Right cardiac atrium (tissue), 5 donors: ENCODE data around the gene ZC3H4. TPM values are rescaled to one million over a fixed set of nuclear protein-coding genes. Genes with fewer than 3 reads are reported as not detected.

Experiments
- ATAC-seq, 2 donors: fragments of 200-7000 bp; cut with Tn5 transposase; one replicate each; pipeline versions ENCODE4 v1.8.0 to v1.9.1; 2020; ENCODE audit warnings: moderate library complexity in 2 of 2, mild to moderate bottlenecking in 1 of 2
- DNase-seq, 3 donors: peaks; one replicate each; pipeline ENCODE4 v3.0.0-alpha.2; 2020
- H3K27ac ChIP-seq: one replicate; pipeline ENCODE4 v1.5.1; 2013; ENCODE audit warnings: mild to moderate bottlenecking, low read length, control low read depth, moderate library complexity
- H3K27me3 ChIP-seq: one replicate; pipeline ENCODE4 v1.6.1; 2013; ENCODE audit not compliant: control insufficient read depth, insufficient read depth
- H3K4me1 ChIP-seq: one replicate; pipeline ENCODE4 v1.6.1; 2013; ENCODE audit warnings: low read length; ENCODE audit not compliant: control insufficient read depth, insufficient read depth
- H3K4me3 ChIP-seq: one replicate; pipeline ENCODE4 v1.5.1; 2013; ENCODE audit warnings: low read length, control low read depth
- H3K9me3 ChIP-seq: one replicate; pipeline ENCODE4 v1.6.1; 2013; ENCODE audit warnings: low read length; ENCODE audit not compliant: control insufficient read depth
- WGBS: extraction: QIAGEN DNeasy Blood & Tissue Kit; methylation state at CpG from one replicate; pipeline ENCODE4 v1.1.7; 2013; 5-methylcytosine and 5-hydroxymethylcytosine counted together
- intact Hi-C, 4 donors: fragments of 100-400 bp; cut with DNase I; formaldehyde crosslinking; loops; one replicate each; pipeline versions ENCODE4 v1.11.0 to v1.14.0; 2022 to 2023
- polyA plus RNA-seq: library from polyadenylated mRNA; stranded (reverse); fragments of 200-250 nt; gene quantifications from one replicate; pipeline ENCODE4 v1.2.3, GENCODE V29; 2013
- total RNA-seq, 4 donors: library from RNA; stranded (reverse); fragmentation: NEBNext Ultra II Directional; extraction: Animal tissue kit (Norgen Biotek cat#: 25700); gene quantifications; one replicate each; pipeline ENCODE4 v1.2.1, GENCODE V29; 2021
- donor health status: healthy with polysubstance abuse.
- donor health status: DM: no; HTN: yes; CAD: no.
- donor health status: DM: no; HTN: no; CAD: no.
- donor health status: DM: no; HTN: yes; CAD: no; lungs with severe emphysema.
- donor health status: DM: yes; HTN: yes; CAD: no.

Gene ZC3H4
- total and polyA plus RNA-seq, 5 donors = 12.4 to 27.7 (median 26.4) TPM

GRCh38 chr19:47113850-47114651, 475 bp upstream of the ZC3H4 start:
- Histone ChIP-seq H3K27me3 (no peaks in the 10 kb centered on the region), H3K4me1 (no peaks in the 10 kb centered on the region), H3K4me3 (peak overlapping the region; percentile 86), H3K9me3 (no peaks in the 10 kb centered on the region), H3K27ac (peak overlapping the region; percentile 99)
- ATAC-seq (no peak), DNase-seq (no peak)
- 59% methylated on average over 26 of the region's 26 CpGs for WGBS
- intact Hi-C loops = no loop called here

DNA sequence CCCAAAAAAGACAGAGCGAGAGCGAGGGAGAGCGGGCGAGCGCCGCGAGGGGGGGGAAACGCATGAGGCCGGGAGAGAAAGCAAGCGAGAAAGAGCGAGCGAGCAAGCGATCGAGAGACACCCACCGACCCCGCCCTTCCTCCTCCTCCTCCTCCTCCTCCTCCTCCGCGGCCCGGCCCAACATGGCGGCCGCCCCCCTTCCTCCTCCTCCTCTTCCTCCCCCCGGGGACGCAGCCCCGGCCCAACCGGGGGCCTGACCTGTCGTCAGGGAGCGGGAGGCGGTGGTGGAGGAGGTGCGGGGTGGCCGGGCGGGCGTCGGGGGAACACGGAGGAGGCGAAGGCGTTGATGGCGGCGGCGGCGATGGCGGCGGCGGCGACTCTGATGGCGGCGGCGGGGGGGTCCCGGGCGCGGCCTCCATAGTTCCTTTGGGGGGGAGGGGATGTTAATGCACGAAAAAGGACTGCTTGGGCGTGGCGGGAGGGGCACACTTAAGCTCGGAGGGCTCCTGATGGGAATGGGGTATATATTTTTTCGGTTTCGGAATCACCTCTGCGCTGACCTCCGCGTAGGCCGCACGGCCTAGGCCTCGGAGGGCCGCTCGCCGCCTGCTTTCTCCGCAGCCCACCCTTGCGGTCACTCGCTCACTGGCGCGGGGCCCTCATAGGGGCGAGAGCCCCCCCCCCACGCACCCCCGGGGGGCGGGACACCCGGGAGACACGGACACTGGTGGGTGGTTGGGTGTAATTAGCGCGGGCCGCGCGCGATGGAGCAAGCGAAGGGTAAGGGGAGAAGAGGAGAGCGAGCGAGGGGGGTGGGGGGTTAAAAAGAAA, 1.2 kb downstream of the ZC3H4 start:
- WGBS = under 1% methylated on average over 81 of the region's 85 CpGs
- peak overlapping the region; percentile 75 for H3K4me3 ChIP-seq
- peak; percentile 71 to 76 for ATAC-seq
- H3K9me3 ChIP-seq = no peaks in the 10 kb centered on the region
- H3K27me3 ChIP-seq = no peaks in the 10 kb centered on the region
- intact Hi-C loops = no loop called here
- peak overlapping the region; percentile 99 for H3K27ac ChIP-seq
- no peaks in the 10 kb centered on the region for H3K4me1 ChIP-seq
- DNase-seq = peak; percentile 92 to 96 (median 95)

DNA sequence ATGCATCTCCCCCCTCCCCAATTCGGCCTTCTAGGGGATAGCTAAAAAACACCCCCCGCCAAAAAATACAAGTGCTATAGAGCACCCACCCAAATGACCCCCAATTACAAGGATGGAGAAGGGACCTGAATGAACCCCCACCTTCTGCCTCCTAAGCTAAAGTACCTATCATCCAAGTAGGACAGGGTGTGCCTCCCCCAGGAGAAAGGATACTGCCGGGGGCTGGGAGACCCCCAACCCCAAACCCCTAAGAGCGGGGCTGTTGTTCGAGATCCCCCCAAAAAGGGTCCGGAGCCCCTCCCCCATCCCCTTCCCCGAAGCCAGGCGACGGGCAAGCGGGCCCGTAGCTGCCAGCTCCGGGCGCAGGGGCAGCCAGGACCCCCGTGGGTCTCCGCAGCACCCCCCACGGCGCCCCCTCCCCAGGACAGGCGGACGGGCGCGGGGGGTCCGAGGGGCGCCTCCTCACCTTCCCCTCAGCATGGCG, 1.9 kb downstream of the ZC3H4 start:
- intact Hi-C loops = no loop called here
- ATAC-seq = no peak
- H3K4me1 ChIP-seq = no peaks in the 10 kb centered on the region

DNA sequence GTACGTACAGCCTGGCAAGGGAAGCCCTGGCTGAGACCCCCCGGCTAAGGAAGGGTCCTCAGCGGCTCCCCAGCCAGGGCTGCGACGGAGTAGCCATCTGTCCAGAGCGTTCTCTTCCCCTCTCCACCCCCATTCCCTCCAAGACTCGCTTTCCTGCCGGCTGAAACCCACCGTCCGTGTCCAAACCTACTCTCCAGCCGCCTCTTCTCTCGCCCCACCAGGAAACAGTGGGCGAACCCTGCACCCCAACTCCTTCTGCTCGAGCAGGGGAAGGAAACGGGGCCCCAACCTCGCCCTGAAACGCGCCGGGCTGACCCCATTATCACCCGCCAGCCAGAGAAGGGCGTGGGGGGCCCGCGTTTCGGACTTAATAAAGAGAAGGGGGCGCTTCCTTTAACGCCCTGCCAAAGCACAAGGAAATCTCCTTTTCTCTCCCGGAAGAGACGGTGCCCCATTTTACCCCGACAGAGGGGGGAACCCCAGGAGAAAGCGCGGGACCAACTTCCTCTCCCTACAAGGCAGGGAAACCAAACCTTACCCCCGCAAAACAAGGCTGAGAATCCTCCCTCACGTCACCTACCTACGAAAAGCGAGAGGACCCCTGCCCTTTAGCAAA, 2.5 kb downstream of the ZC3H4 start:
- WGBS = under 1% methylated on average over 35 of the region's 35 CpGs
- H3K27ac ChIP-seq = peak overlapping the region; percentile 99
- no peaks in the 10 kb centered on the region for H3K9me3 ChIP-seq
- H3K27me3 ChIP-seq = no peaks in the 10 kb centered on the region
- ATAC-seq (no peak), DNase-seq (peak in 2 of 3 donors; percentile 67 to 74)
- peaks cover 3% of the 10 kb centered on the region for H3K4me1 ChIP-seq
- intact Hi-C loops = no loop called here
- H3K4me3 ChIP-seq = peak overlapping the region; percentile 75

More for the DNA sequence above, 1.9 kb downstream of the ZC3H4 start:
- no peaks in the 10 kb centered on the region for H3K9me3 ChIP-seq
- peak overlapping the region; percentile 99 for H3K27ac ChIP-seq
- WGBS = 1% methylated on average over 24 of the region's 24 CpGs
- no peak for DNase-seq
- no peaks in the 10 kb centered on the region for H3K27me3 ChIP-seq
- peak overlapping the region; percentile 75 for H3K4me3 ChIP-seq

DNA sequence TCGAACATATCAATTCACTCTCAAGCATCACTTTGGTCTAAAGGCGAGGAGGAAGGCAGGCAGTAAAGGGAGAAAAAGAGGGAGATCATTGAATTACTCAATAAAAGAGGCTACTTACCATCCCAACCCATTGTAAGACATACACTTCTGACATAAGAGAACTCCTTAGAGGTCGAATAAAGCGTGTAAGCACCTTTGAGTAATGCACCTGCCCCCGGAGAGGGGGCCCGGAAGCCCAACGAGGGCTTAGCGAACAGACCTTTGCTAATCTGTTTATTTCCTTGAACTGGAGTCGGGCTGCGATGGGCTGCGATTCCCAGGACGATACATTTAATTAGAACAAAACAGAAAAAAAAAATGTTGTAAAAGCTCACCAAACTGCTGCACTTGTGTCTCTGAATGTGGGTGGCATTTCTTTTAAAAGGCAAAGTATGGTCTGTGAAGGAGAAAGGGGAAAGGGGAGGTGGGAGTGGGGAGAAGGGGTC, 3.0 kb downstream of the ZC3H4 start:
- Histone ChIP-seq H3K4me3 (peak overlapping the region; percentile 75), H3K4me1 (peaks cover 5% of the 10 kb centered on the region), H3K27me3 (no peaks in the 10 kb centered on the region), H3K9me3 (no peaks in the 10 kb centered on the region), H3K27ac (peak overlapping the region; percentile 99)
- no peak for ATAC-seq
- 6% methylated on average over 12 of the region's 12 CpGs for WGBS
- peak in 1 of 3 donors; percentile 51 for DNase-seq
- intact Hi-C loops = no loop called here

DNA sequence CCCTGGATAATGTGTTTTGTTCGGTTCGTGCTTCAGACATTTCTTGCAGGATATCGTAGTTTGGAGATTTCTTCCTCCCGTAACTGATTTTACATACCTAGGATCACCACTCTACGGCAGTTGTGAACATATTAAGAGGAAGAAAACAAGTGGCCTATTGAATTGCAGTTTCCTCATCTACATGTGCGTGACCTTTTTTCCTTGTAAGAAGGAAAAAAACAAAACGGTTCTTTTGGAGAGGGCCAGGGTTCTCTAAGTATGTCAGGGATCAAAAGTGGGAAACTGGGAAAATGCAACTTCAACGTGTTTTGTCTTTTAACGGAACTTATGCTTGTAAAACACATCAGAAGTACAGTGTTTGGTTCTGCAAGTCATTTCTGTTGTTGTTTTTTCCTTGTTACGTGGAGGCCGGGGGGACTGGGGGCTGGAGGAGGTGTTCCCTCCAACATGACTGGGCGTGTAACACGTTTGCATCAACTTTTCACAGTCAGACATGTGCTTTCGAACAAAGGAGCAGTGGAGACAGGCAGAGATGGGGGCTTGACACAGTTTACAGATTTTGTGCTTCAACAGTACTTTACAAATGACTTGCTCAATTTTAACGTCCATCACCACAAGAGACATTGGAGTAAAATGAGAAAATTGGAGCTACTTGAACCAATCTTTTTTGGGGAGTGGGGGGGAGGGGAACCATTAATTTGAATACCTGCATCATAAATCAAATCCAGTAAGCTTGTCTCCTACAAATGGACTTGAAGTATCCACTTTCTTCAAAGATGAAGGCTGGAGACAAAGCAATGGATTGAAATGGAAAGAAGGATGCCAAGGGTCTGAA, 3.8 kb downstream of the ZC3H4 start:
- Histone ChIP-seq H3K27ac (peak overlapping the region; percentile 82), H3K4me3 (peak overlapping the region; percentile 75), H3K4me1 (peaks cover 5% of the 10 kb centered on the region), H3K27me3 (no peaks in the 10 kb centered on the region), H3K9me3 (no peaks in the 10 kb centered on the region)
- ATAC-seq = no peak
- intact Hi-C loops = no loop called here
- WGBS = 18% methylated on average over 15 of the region's 15 CpGs
- DNase-seq = peak in 1 of 3 donors; percentile 38

GRCh38 chr19:47109177-47109540, 4.4 kb downstream of the ZC3H4 start:
- Histone ChIP-seq H3K4me3 (no peak overlapping the region), H3K27ac (no peak overlapping the region), H3K4me1 (peaks cover 5% of the 10 kb centered on the region), H3K9me3 (no peaks in the 10 kb centered on the region), H3K27me3 (no peaks in the 10 kb centered on the region)
- intact Hi-C loops = no loop called here
- no peak for DNase-seq
- ATAC-seq = no peak
- 38% methylated on average over 2 of the region's 2 CpGs for WGBS

GRCh38 chr19:47107953-47108746, 5.4 kb downstream of the ZC3H4 start:
- Histone ChIP-seq H3K9me3 (no peaks in the 10 kb centered on the region), H3K4me1 (peaks cover 5% of the 10 kb centered on the region), H3K4me3 (no peak overlapping the region), H3K27ac (peak overlapping the region; percentile 49), H3K27me3 (no peaks in the 10 kb centered on the region)
- WGBS = 72% methylated on average over 9 of the region's 9 CpGs
- no peak for DNase-seq
- ATAC-seq = no peak
- intact Hi-C loops = no loop called here

DNA sequence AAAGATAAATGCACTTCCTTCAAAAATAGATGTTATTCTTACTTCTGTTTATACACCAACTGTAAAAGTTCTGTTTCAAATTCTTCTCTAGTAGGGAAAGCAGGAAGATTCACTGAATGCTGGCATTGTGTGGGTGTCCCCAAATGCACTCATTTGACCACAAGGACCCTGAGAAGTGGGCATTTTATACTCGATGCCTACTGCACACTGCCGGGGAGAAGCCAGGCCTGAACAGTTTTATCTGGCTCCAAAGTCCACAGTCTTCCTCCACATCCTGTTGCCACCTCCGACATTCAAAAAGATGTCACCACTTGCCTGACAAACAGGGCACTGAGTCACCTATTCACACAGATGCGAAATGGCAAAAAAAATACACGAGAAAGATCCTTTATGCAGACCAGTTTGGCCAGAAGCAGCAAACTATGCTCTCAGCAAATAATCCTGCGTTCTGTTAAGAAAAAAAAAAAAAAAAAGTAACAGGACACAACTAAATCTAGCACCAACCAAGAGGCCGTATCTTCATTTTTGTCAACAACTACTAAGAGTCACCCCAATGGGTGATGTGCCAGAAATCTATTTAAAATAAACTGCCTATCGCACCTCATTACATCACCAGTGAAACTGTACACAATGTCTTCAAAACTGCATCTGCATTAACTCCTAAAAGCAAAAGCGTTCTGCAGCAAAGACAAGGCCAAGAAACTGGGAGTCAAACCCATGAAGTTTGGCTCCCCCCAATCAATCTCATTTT, 6.2 kb downstream of the ZC3H4 start:
- H3K9me3 ChIP-seq = no peaks in the 10 kb centered on the region
- ATAC-seq (peak in 1 of 2 donors; percentile 11), DNase-seq (no peak)
- no peaks in the 10 kb centered on the region for H3K27me3 ChIP-seq
- intact Hi-C loops = no loop called here
- WGBS = 20% methylated on average over 9 of the region's 9 CpGs
- no peak overlapping the region for H3K4me3 ChIP-seq
- peak overlapping the region; percentile 88 for H3K27ac ChIP-seq
- peaks cover 10% of the 10 kb centered on the region for H3K4me1 ChIP-seq
